ENCODE data around the gene SEC61G.
A peak's percentile ranks its signal among the peaks of the same experiment; 100 is the strongest.

SEC61G gene

DNA sequence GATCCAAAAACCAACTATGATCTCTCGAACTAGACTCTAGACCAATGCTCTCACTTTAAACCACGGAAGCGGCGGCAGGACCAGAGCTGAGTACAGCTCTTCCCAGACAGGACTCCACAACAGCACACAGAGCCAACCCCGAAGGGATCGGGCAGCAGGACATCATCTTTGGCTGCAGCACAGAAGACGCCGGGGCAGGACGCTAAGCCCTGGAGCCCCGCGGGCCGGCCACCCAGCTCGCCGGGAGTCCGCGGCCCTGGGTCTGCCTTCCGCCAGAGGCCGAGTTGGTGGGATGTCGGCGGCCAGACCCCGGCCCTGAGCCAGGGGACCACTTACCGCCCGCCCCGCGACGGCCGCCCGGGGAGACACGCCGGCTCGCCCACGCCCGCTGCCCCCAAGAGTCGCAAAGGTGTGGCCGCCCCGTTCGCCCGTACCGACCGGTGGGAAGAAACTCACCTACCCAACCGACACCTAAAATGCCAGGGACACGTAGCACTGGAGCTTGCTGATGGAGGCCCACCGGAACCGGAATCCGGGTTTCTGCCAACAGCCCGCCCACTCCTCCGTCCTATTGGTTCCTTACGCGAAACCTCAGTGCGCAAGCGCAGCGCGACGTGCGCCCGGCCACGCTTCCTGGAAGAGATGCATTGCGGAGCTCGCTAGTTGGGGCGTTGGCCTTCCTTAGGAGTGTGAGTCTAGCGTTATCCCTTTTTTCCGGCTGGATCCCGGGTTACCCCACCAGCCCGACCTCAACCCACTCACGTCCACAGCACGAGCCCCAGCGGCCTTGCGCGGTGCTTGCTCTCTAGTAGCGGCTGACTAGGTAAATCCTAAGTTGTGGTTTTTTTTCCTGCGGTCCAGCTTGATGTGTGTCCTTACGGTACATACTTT is at the start of gene SEC61G:
Gene SEC61G, minus strand, starts transcription at position 510 of the 891 bp plus-strand sequence. CDS start 1,623 bp downstream, outside the sequence.
- in situ Hi-C loops (cut with HindIII; ENCODE audit: low sequenced_read_pairs) = no loop called here
- DNase-seq (ENCODE audit: low read depth, low spot score) = peak; percentile 98
- TF ChIP-seq, protein P1, sequence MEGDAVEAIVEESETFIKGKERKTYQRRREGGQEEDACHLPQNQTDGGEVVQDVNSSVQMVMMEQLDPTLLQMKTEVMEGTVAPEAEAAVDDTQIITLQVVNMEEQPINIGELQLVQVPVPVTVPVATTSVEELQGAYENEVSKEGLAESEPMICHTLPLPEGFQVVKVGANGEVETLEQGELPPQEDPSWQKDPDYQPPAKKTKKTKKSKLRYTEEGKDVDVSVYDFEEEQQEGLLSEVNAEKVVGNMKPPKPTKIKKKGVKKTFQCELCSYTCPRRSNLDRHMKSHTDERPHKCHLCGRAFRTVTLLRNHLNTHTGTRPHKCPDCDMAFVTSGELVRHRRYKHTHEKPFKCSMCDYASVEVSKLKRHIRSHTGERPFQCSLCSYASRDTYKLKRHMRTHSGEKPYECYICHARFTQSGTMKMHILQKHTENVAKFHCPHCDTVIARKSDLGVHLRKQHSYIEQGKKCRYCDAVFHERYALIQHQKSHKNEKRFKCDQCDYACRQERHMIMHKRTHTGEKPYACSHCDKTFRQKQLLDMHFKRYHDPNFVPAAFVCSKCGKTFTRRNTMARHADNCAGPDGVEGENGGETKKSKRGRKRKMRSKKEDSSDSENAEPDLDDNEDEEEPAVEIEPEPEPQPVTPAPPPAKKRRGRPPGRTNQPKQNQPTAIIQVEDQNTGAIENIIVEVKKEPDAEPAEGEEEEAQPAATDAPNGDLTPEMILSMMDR (IDR thresholded peaks at IDR 0.05; ENCODE audit: low read depth, low read length) = no peak
- peak within 1 kb of the TSS; percentile 98 for H3K4me3 ChIP-seq (ENCODE audit: low read depth, low read length)

DNA sequence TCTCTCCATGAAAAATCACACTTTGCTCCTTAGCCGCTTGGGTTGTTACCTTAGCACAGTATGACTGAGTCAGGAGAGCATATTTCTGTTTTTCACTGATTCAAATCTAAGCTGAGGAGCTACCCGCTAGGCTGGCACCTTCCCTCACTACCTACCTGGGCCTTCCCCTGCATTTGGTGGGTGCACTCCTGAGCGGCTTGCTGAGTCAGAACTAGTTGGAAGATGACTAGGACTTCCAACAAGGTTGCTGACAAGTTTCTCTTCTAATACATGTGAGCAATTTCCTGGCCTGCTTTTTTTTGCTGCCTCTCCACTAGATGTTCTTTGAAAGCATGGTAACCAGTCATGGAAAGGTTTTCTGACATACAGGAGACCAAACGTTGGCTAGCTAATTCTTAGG is 43.8 kb upstream of the SEC61G start:
- in situ Hi-C loops (cut with HindIII; ENCODE audit: low sequenced_read_pairs) = no loop called here
- no peak overlapping the region for H3K4me3 ChIP-seq (ENCODE audit: low read depth, low read length)
- DNase-seq (ENCODE audit: low read depth, low spot score) = peak; percentile 29
- TF ChIP-seq, protein P1 (IDR thresholded peaks at IDR 0.05; ENCODE audit: low read depth, low read length) = no peak

DNA sequence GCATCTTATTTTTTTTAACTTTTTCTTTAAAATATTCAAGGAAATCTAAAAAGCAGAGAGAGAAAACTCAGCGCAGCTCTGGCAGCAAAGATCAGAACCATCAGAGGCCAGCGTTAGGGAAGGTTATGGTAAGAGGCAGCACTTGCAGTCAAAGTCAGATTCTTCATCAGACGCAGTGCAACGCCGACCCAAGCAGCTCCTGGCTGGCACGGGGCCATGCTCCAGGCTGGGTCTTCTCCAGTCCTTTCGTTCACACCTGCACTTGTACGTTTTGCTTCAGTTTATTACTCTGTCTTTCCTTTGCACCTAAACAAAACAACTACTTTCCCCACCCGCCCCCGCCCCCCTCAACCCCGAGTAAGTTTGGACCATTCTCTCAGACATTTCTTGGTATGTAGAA is 43.1 kb upstream of the SEC61G start:
- no peak overlapping the region for H3K4me3 ChIP-seq (ENCODE audit: low read depth, low read length)
- in situ Hi-C loops (cut with HindIII; ENCODE audit: low sequenced_read_pairs) = no loop called here
- DNase-seq (ENCODE audit: low read depth, low spot score) = no peak
- TF ChIP-seq, protein P1 (IDR thresholded peaks at IDR 0.05; ENCODE audit: low read depth, low read length) = no peak

DNA sequence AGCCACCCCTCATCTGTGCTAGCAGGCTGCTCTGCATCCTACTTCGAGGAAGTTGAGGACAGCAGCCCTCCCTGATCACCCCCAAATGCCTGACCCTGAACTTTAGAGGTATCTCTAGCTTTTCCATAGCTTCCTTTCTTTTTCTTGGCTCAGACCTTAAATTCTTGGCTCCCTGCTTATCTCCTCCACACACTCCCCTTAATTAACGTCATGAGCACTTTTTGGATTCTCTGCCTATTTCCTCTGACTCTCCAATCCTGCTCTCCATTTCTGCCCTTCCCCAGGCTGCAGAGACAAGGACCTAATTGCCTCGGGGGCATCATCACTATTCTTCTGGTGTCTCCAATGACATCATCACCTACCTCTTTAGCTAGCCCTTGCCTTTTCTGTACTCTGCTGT is 40.8 kb upstream of the SEC61G start:
- in situ Hi-C loops (cut with HindIII; ENCODE audit: low sequenced_read_pairs) = no loop called here
- TF ChIP-seq, protein P1 (IDR thresholded peaks at IDR 0.05; ENCODE audit: low read depth, low read length) = no peak
- DNase-seq (ENCODE audit: low read depth, low spot score) = no peak
- H3K4me3 ChIP-seq (ENCODE audit: low read depth, low read length) = no peak overlapping the region

DNA sequence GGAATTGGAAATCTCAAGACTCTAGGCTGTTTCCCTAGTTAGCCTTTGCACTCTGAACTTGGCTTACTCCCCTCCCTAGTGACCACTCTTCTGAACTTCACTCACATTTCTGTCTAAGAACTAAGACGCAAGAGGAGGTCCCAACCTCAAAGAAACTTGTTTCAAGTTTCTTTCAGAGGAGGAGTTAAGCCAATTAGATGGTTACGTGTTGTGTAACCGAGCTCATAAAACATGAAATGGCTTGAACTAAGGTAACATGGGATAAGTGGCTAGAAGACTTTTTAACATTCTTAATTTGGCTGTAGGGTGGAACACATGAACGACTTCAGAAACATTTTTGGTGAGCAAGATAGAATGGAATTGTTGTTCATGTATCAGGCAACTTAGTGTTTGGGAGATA is 39.5 kb upstream of the SEC61G start:
- no peak overlapping the region for H3K4me3 ChIP-seq (ENCODE audit: low read depth, low read length)
- TF ChIP-seq, protein P1 (IDR thresholded peaks at IDR 0.05; ENCODE audit: low read depth, low read length) = no peak
- in situ Hi-C loops (cut with HindIII; ENCODE audit: low sequenced_read_pairs) = no loop called here
- DNase-seq (ENCODE audit: low read depth, low spot score) = no peak

DNA sequence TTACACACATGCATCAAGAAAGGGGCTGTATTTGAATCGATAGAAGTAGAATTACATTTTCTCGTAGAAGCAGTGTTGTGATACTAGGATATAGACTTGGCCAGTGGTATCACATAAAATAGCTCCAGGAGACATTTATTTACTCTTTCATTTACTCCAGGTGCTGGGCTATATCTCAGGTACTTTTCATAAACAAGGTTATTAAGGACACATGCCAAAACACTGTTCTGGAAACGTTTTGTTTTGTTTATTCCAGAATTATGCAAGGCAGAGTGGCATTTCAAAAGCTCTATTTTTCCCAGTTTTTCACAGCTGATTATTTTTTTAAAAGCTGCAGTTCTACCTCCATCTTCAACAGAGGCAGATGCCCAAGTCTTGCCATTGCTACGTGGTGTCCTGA is 37.8 kb upstream of the SEC61G start:
- H3K4me3 ChIP-seq (ENCODE audit: low read depth, low read length) = no peak overlapping the region
- TF ChIP-seq, protein P1 (IDR thresholded peaks at IDR 0.05; ENCODE audit: low read depth, low read length) = no peak
- DNase-seq (ENCODE audit: low read depth, low spot score) = no peak
- in situ Hi-C loops (cut with HindIII; ENCODE audit: low sequenced_read_pairs) = no loop called here

Data from astrocyte of the spinal cord (primary cell).